HG03159 (cell line): ENCODE data around the gene ATL1.
"Not testable (repeated sequence)": the region's sequence is repeated elsewhere in the genome, so short reads cannot be mapped to it uniquely, and the experiment has no call there.

ENCODE experiments used
- ATAC-seq: cut with Tn5 transposase; IDR thresholded peaks from one replicate; pipeline ENCODE4 v1.9.1; 2021; ENCODE audit warnings: mild to moderate bottlenecking, moderate library complexity; ENCODE audit not compliant: unreplicated experiment

Gene ATL1

GRCh38 chr14:50649691-50650090 lies 89.7 kb downstream of the ATL1 start:
- no peak for ATAC-seq

- no peak for ATAC-seq
Observed at GRCh38 chr14:50656776-50657175, 96.8 kb downstream of the ATL1 start.

- no peak for ATAC-seq
Observed at GRCh38 chr14:50657753-50658152, 97.8 kb downstream of the ATL1 start.

- no peak for ATAC-seq
Observed at GRCh38 chr14:50658203-50658602, 98.3 kb downstream of the ATL1 start.

GRCh38 chr14:50659327-50659974 lies 99.5 kb downstream of the ATL1 start:
- no peak for ATAC-seq

GRCh38 chr14:50664579-50664978 lies 104.6 kb downstream of the ATL1 start:
- not testable (repeated sequence) for ATAC-seq

GRCh38 chr14:50665300-50665699 lies 105.4 kb downstream of the ATL1 start:
- peak; percentile 37 for ATAC-seq

GRCh38 chr14:50666772-50667683 lies 107.1 kb downstream of the ATL1 start:
- no peak for ATAC-seq

GRCh38 chr14:50667684-50667995 lies 107.7 kb downstream of the ATL1 start:
- ATAC-seq = peak; percentile 50

GRCh38 chr14:50667996-50668825 lies 108.3 kb downstream of the ATL1 start, which contains the start of gene SAV1:
SAV1 (minus strand) TSS chr14:50668306; CDS start chr14:50667967, 339 bp downstream.
- peak; percentile 56 for ATAC-seq

GRCh38 chr14:50668826-50669143 lies 108.8 kb downstream of the ATL1 start:
- ATAC-seq = no peak

- ATAC-seq = no peak
Observed at GRCh38 chr14:50669441-50669986, 109.6 kb downstream of the ATL1 start.

- ATAC-seq = no peak
Observed at GRCh38 chr14:50670196-50670865, 110.4 kb downstream of the ATL1 start.

- no peak for ATAC-seq
Observed at GRCh38 chr14:50670866-50671256, 110.9 kb downstream of the ATL1 start.

- no peak for ATAC-seq
Observed at GRCh38 chr14:50675597-50675996, 115.7 kb downstream of the ATL1 start.

GRCh38 chr14:50676814-50677516 lies 117.0 kb downstream of the ATL1 start:
- ATAC-seq = peak; percentile 13

GRCh38 chr14:50677527-50678063 lies 117.7 kb downstream of the ATL1 start:
- ATAC-seq = peak; percentile 53

- no peak for ATAC-seq
Observed at GRCh38 chr14:50678163-50678562, 118.2 kb downstream of the ATL1 start.

- ATAC-seq = no peak
Observed at GRCh38 chr14:50679674-50680073, 119.7 kb downstream of the ATL1 start.
